ENCODE measurements around the gene ADGRA3. TPM values are rescaled to one million over a fixed set of nuclear protein-coding genes. Genes with fewer than 3 reads are reported as not detected.

Gene ADGRA3
- total and polyA plus RNA-seq, 2 of the 13 experiments (the other 11 are each of a cell fraction or from before 2014, with no cell fraction given) = 32.2 to 40.8 TPM

DNA sequence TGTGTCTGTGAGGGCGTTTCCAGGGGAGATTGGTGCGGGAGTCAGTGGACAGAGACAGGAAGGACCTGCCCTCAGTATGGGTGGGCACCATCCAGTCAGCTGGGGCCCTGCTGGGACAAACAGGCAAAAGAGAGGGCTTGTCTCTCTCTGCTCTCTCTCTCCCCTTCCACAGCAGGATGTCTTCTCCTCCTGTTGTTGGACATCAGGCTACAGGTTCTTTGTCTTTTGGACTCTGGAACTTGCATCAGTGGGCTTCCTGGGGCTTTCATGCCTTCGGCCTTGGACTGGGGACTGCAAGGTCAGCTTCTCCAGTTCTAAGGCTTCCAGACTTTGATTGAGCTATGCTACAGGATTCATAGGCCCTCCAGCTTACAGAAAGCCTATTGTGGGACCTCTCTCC lies 59.6 kb downstream of the ADGRA3 start (continued):
- TF ChIP-seq, protein P1, sequence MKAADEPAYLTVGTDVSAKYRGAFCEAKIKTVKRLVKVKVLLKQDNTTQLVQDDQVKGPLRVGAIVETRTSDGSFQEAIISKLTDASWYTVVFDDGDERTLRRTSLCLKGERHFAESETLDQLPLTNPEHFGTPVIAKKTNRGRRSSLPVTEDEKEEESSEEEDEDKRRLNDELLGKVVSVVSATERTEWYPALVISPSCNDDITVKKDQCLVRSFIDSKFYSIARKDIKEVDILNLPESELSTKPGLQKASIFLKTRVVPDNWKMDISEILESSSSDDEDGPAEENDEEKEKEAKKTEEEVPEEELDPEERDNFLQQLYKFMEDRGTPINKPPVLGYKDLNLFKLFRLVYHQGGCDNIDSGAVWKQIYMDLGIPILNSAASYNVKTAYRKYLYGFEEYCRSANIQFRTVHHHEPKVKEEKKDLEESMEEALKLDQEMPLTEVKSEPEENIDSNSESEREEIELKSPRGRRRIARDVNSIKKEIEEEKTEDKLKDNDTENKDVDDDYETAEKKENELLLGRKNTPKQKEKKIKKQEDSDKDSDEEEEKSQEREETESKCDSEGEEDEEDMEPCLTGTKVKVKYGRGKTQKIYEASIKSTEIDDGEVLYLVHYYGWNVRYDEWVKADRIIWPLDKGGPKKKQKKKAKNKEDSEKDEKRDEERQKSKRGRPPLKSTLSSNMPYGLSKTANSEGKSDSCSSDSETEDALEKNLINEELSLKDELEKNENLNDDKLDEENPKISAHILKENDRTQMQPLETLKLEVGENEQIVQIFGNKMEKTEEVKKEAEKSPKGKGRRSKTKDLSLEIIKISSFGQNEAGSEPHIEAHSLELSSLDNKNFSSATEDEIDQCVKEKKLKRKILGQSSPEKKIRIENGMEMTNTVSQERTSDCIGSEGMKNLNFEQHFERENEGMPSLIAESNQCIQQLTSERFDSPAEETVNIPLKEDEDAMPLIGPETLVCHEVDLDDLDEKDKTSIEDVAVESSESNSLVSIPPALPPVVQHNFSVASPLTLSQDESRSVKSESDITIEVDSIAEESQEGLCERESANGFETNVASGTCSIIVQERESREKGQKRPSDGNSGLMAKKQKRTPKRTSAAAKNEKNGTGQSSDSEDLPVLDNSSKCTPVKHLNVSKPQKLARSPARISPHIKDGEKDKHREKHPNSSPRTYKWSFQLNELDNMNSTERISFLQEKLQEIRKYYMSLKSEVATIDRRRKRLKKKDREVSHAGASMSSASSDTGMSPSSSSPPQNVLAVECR (CRISPR knock-in tag; IDR thresholded peaks at IDR 0.05; ENCODE audit: borderline replicate concordance) = peak; percentile 40; the same call in 1 of the 2 replicates
- TF ChIP-seq ZBTB40 (IDR thresholded peaks at IDR 0.05) (no peak), ZBTB40 (CRISPR knock-in tag; IDR thresholded peaks at IDR 0.05) (peak; percentile 44; the same call in 1 of the 2 replicates), SOX5 (CRISPR knock-in tag; IDR thresholded peaks at IDR 0.05; ENCODE audit: borderline replicate concordance) (peak; percentile 87; the same call in 1 of the 2 replicates), GATAD2A (CRISPR knock-in tag; IDR thresholded peaks at IDR 0.05) (peak; percentile 99), ZNF354B (CRISPR knock-in tag; IDR thresholded peaks at IDR 0.05) (no peak), ZC3H13 (CRISPR knock-in tag; IDR thresholded peaks at IDR 0.05) (0 out of 2 replicates have a peak, but pooled peaks have one; percentile 41), RFXAP (CRISPR knock-in tag; IDR thresholded peaks at IDR 0.05; ENCODE audit: borderline replicate concordance) (no peak), ZNF331 (CRISPR knock-in tag; IDR thresholded peaks at IDR 0.05) (peak; percentile 48; the same call in 1 of the 2 replicates), SIX4 (CRISPR knock-in tag; IDR thresholded peaks at IDR 0.05) (peak; percentile 68; the same call in 1 of the 2 replicates), MTA1 (CRISPR knock-in tag; IDR thresholded peaks at IDR 0.05; ENCODE audit: borderline replicate concordance) (peak; percentile 74; the same call in 1 of the 2 replicates), POLR2AphosphoS2 (IDR thresholded peaks at IDR 0.05; ENCODE audit: low read depth, low read length) (no peak), TCF7 (IDR thresholded peaks at IDR 0.05; ENCODE audit: low read depth) (peak; percentile 44; the same call in 1 of the 2 replicates), ZNF484 (CRISPR knock-in tag; IDR thresholded peaks at IDR 0.05; ENCODE audit: borderline replicate concordance, low read depth) (no peak)
